D721Med (cell line): ENCODE results near the gene SH3TC2.

ENCODE experiments used
- DNase-seq: peaks from one replicate; pipeline ENCODE4 v3.0.0; 2011; ENCODE audit warnings: low spot score; ENCODE audit not compliant: insufficient read length
- FAIRE-seq: peaks from 2 replicates; lab custom pipeline; 2011; peaks lifted over from hg19 to GRCh38; lab: Jason Lieb, UNC
- CTCF ChIP-seq: IDR thresholded peaks from 2 replicates; pipeline ENCODE4 v1.5.1; 2012; ENCODE audit warnings: mild to moderate bottlenecking, control low read depth; ENCODE audit not compliant: insufficient read depth; ENCODE audit errors: missing control alignments

SH3TC2 gene

GRCh38 chr5:149047462-149047861 lies 15.4 kb downstream of the SH3TC2 start:
- TF ChIP-seq CTCF, result no peak
- DNase-seq (no peak), FAIRE-seq (no peak)

- FAIRE-seq (no peak), DNase-seq (no peak)
- no peak for TF ChIP-seq CTCF
Measured at GRCh38 chr5:149046196-149046829, 16.5 kb downstream of the SH3TC2 start.

GRCh38 chr5:149045089-149045460 lies 17.8 kb downstream of the SH3TC2 start:
- no peak for TF ChIP-seq CTCF
- FAIRE-seq (no peak), DNase-seq (no peak)

GRCh38 chr5:149044453-149045088 lies 18.3 kb downstream of the SH3TC2 start:
- FAIRE-seq (no peak), DNase-seq (no peak)
- TF ChIP-seq CTCF, result no peak

- DNase-seq (no peak), FAIRE-seq (no peak)
- no peak for TF ChIP-seq CTCF
Measured at GRCh38 chr5:149043641-149044040, 19.2 kb downstream of the SH3TC2 start.

GRCh38 chr5:149042865-149043264 lies 20.0 kb downstream of the SH3TC2 start:
- TF ChIP-seq CTCF, result no peak
- DNase-seq (no peak), FAIRE-seq (no peak)

- no peak for TF ChIP-seq CTCF
- FAIRE-seq (no peak), DNase-seq (no peak)
Measured at GRCh38 chr5:149041242-149041641, 21.6 kb downstream of the SH3TC2 start.
